HL-60/S4 treated with phorbol 12-myristate 13-acetate at 8.2 ng/mL for 4 days and 3 days (cell line): ENCODE results near the gene COQ7.

Experiments used
- in situ Hi-C: fragments of 300-500 bp; cut with MboI; formaldehyde crosslinking; loops from 2 replicates; pipeline ENCODE4 v1.15.0; 2022; ENCODE audit warnings: low sequenced_read_pairs

The COQ7 gene

GRCh38 chr16:19085679-19086200 lies 18.3 kb downstream of the COQ7 start:
- in situ Hi-C loops = loop anchor here (25.0 kb wide), 1 partner anchor 427 kb away; the partner anchor contains the start of genes CCP110 and GDE1

GRCh38 chr16:19086322-19087199 lies 19.1 kb downstream of the COQ7 start:
- in situ Hi-C loops = loop anchor here (25.0 kb wide), 1 partner anchor 426 kb away; the partner anchor contains the start of genes CCP110 and GDE1

- in situ Hi-C loops = loop anchor here (25.0 kb wide), 1 partner anchor 424 kb away; the partner anchor contains the start of genes CCP110 and GDE1
Observed at GRCh38 chr16:19088341-19088916, 21.0 kb downstream of the COQ7 start.

GRCh38 chr16:19089410-19089955 lies 22.1 kb downstream of the COQ7 start:
- in situ Hi-C loops = loop anchor here (25.0 kb wide), 1 partner anchor 423 kb away; the partner anchor contains the start of genes CCP110 and GDE1

GRCh38 chr16:19090916-19091315 lies 23.5 kb downstream of the COQ7 start:
- in situ Hi-C loops = loop anchor here (10.0 to 25.0 kb wide), 2 partner anchors 94 to 421 kb away; partner anchors contain the start of genes CCP110 and GDE1

GRCh38 chr16:19092653-19093410 lies 25.4 kb downstream of the COQ7 start:
- in situ Hi-C loops = loop anchor here (10.0 to 25.0 kb wide), 2 partner anchors 92 to 419 kb away; partner anchors contain the start of genes CCP110 and GDE1

GRCh38 chr16:19093631-19094541 lies 26.5 kb downstream of the COQ7 start:
- in situ Hi-C loops = loop anchor here (10.0 to 25.0 kb wide), 2 partner anchors 91 to 418 kb away; partner anchors contain the start of genes CCP110 and GDE1

GRCh38 chr16:19094542-19095365 lies 27.3 kb downstream of the COQ7 start:
- in situ Hi-C loops = loop anchor here (10.0 to 25.0 kb wide), 2 partner anchors 90 to 418 kb away; partner anchors contain the start of genes CCP110 and GDE1

GRCh38 chr16:19095654-19096053 lies 28.2 kb downstream of the COQ7 start:
- in situ Hi-C loops = loop anchor here (10.0 to 25.0 kb wide), 2 partner anchors 89 to 417 kb away; partner anchors contain the start of genes CCP110 and GDE1

GRCh38 chr16:19098173-19098572 lies 30.8 kb downstream of the COQ7 start:
- in situ Hi-C loops = loop anchor here (10.0 to 25.0 kb wide), 2 partner anchors 87 to 414 kb away; partner anchors contain the start of genes CCP110 and GDE1

GRCh38 chr16:19102187-19102872 lies 34.9 kb downstream of the COQ7 start:
- in situ Hi-C loops = no loop called here

- in situ Hi-C loops = no loop called here
Observed at GRCh38 chr16:19104607-19105006, 37.2 kb downstream of the COQ7 start.

GRCh38 chr16:19105131-19105530 lies 37.7 kb downstream of the COQ7 start:
- in situ Hi-C loops = no loop called here

- in situ Hi-C loops = no loop called here
Observed at GRCh38 chr16:19105891-19106624, 38.6 kb downstream of the COQ7 start.

- in situ Hi-C loops = no loop called here
Observed at GRCh38 chr16:19106625-19107020, 39.2 kb downstream of the COQ7 start.

- in situ Hi-C loops = no loop called here
Observed at GRCh38 chr16:19108409-19109287, 41.2 kb downstream of the COQ7 start.
